Adrenal gland (tissue), 12 donors: ENCODE data around the gene TRIM14. TPM values are rescaled to one million over a fixed set of nuclear protein-coding genes. Genes with fewer than 3 reads are reported as not detected.

Experiments used
- DNase-seq, 7 donors: peaks; one replicate each; pipeline ENCODE4 v3.0.0-alpha.2; 2019 to 2020
- H3K27ac ChIP-seq, 5 donors: fragments of 200-600 bp; sonication (generic) in 4 of 5; 1 replicate in 3 of 5; 2 replicates in 2 of 5; pipeline versions ENCODE4 v1.5.1 to v1.8.0; 2016 to 2020; ENCODE audit warnings: mild to moderate bottlenecking in 1 of 5
- H3K27me3 ChIP-seq: fragments of 200-600 bp; 2 replicates; pipeline ENCODE4 v1.8.0; 2021
- H3K36me3 ChIP-seq, 2 donors: fragments of 200-600 bp; replicated peaks in 1 of 2; 1 replicate in 1 of 2; 2 replicates in 1 of 2; pipeline versions ENCODE4 v1.5.1 to v1.8.0; 2018 to 2022
- H3K4me1 ChIP-seq, 2 donors: fragments of 200-600 bp; replicated peaks in 1 of 2; 1 replicate in 1 of 2; 2 replicates in 1 of 2; pipeline versions ENCODE4 v1.5.1 to v1.8.0; 2018 to 2021
- H3K4me3 ChIP-seq, 4 donors: fragments of 200-600 bp; sonication (generic) in 3 of 4; one replicate each; pipeline ENCODE4 v1.5.1; 2016 to 2018
- H3K9me3 ChIP-seq, 3 donors: fragments of 200-600 bp; sonication (generic) in 1 of 3; replicated peaks in 1 of 3; 1 replicate in 2 of 3; 2 replicates in 1 of 3; pipeline versions ENCODE4 v1.5.1 to v1.8.0; 2016 to 2021
- POLR2A ChIP-seq, 2 donors: fragments of 450-650 bp; IDR thresholded peaks; one replicate each; pipeline ENCODE4 v1.6.1; 2017; ENCODE audit warnings: antibody characterized with exemption in 2 of 2, mild to moderate bottlenecking in 2 of 2, moderate library complexity in 1 of 2
- WGBS, 4 donors: extraction: QIAGEN DNeasy Blood & Tissue Kit in 2 of 4; methylation state at CpG; one replicate each; pipeline versions ENCODE4 v1.1.5 to v1.1.7; 2013 to 2017; 5-methylcytosine and 5-hydroxymethylcytosine counted together
- intact Hi-C, 2 donors: fragments of 100-400 bp; cut with DNase I; formaldehyde crosslinking; loops; one replicate each; pipeline versions ENCODE4 v1.14.1 to v1.15.0; 2022 to 2023
- polyA plus RNA-seq, 3 donors: library from polyadenylated mRNA; stranded (reverse); fragments of 200-250 nt in 2 of 3; fragments of 350-450 nt in 1 of 3; fragmentation: Illumina TruSeq in 1 of 3; extraction: RNeasy Lipid Tissue Mini Kit (QIAGEN cat#74804) in 1 of 3; gene quantifications; one replicate each; pipeline ENCODE4 v1.2.3, GENCODE V29; 2013 to 2014
- total RNA-seq, 9 donors: library from RNA; depleted of rRNA in 4 of 9; stranded (reverse); fragments of >200 nt in 4 of 9; fragments of 120-200 nt in 1 of 9; fragmentation: NEBNext Ultra II Directional in 1 of 9; extraction: Animal tissue kit (Norgen Biotek cat#: 25700) in 1 of 9; gene quantifications; one replicate each; pipeline versions ENCODE4 v1.1.0 to v1.2.4, GENCODE V29; 2013 to 2023
- TF ChIP-seq, protein P1 (sequence below), 6 experiments: fragments of 450-650 bp in 4 of 6; fragments of 200-600 bp in 2 of 6; sonication (generic) in 1 of 6; IDR thresholded peaks; 1 replicate in 5 of 6; 2 replicates in 1 of 6; pipeline versions ENCODE4 v1.5.1 to v1.8.0; 2016 to 2021; ENCODE audit warnings: antibody characterized with exemption in 6 of 6, mild to moderate bottlenecking in 2 of 6, moderate library complexity in 1 of 6
- donor health status: healthy with polysubstance abuse.
- donor health status: Bipolar disorder and iron deficiency.
- donor health status: DM: yes; HTN: yes; CAD: no.
- donor health status: DM: no; HTN: no; CAD: no.
- donor health status: DM: no; HTN: no; CAD: no.
- donor health status: DM: yes; HTN: yes; CAD: no.

The TRIM14 gene
- total and polyA plus RNA-seq, 12 donors: 0.72 to 24.8 (median 13.9) TPM

DNA sequence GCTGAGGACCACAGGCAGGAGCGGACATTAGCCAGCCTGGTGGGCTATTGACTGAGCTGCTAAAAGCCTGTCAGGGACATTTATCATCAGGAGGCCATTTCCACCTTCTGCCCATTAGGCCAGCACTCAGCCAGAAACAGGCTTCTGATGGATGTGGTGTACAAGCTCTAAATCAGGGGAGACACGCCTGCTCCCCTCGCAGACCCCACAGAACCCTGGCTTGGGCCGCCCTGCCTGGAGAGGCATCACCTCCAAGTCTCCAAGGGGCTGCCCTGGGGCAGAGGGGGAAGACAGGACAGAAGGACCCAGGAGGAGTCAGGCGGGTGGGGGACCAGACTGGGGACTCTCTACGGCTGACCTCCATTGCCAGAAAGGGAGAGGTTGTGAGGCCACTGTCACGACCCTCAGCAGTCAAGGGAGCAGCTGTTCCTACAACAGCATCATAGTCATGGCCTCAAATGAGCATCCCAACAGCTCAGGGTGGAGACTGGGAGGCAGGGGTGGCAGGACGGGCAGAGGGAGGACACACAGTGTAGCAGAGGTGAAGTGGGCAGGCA, 24.0 kb upstream of the TRIM14 start:
- WGBS, 4 donors: 84 to 96% (median 86%) methylated on average over 3 to 8 of the region's 8 CpGs
- DNase-seq: no peak

DNA sequence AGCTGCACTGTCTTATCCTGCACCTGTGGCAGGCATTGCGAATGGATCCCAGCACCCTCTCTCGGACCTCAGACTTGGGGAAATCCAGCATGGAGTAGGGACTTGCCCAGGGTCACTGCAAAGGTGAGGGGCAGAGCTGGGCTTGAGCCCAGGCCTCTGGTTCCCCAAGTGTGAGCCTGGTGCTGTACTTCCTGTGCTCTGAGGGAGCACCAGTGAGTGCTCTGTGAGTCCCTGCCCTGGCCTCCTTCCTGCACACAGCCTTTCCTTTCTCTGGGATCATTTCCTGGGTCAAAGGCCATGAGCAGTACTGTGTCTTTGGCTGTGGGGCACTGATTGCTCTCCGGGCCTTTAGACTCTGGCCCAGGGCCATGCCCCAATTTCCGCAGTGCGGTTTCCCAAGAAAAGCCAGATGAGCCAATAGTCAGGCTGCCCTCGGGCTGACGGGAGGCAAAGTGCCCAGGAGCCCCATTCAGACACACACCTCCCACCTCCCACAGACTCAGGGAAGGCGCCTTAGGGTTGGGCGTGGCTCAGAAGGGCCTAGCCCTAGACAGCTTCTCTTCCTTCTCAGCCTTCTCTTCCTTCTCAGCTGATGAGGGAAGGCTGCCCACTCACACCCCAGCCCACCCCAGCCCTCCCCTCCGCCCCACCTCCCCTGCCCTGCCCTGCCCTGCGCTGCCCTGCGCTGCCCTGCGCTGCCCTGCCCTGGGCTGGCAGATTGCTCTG, 23.3 kb upstream of the TRIM14 start:
- intact Hi-C loops: no loop called here
- Histone ChIP-seq H3K27ac (peak overlapping the region in 1 of 5 donors; percentile 39), H3K4me1 (peaks cover 0 to 7% of the 10 kb centered on the region in 2 donors), H3K4me3 (no peak overlapping the region), H3K9me3 (no peaks in the 10 kb centered on the region), H3K36me3 (no peaks in the 10 kb centered on the region), H3K27me3 (no peaks in the 10 kb centered on the region)
- DNase-seq: peak in 6 of 7 donors; percentile 22 to 80 (median 38)
- TF ChIP-seq, protein P1, sequence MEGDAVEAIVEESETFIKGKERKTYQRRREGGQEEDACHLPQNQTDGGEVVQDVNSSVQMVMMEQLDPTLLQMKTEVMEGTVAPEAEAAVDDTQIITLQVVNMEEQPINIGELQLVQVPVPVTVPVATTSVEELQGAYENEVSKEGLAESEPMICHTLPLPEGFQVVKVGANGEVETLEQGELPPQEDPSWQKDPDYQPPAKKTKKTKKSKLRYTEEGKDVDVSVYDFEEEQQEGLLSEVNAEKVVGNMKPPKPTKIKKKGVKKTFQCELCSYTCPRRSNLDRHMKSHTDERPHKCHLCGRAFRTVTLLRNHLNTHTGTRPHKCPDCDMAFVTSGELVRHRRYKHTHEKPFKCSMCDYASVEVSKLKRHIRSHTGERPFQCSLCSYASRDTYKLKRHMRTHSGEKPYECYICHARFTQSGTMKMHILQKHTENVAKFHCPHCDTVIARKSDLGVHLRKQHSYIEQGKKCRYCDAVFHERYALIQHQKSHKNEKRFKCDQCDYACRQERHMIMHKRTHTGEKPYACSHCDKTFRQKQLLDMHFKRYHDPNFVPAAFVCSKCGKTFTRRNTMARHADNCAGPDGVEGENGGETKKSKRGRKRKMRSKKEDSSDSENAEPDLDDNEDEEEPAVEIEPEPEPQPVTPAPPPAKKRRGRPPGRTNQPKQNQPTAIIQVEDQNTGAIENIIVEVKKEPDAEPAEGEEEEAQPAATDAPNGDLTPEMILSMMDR (IDR thresholded peaks at IDR 0.05): no peak
- no peak for TF ChIP-seq POLR2A (IDR thresholded peaks at IDR 0.05)
- WGBS, 4 donors: 65 to 81% (median 70%) methylated on average over 5 to 13 of the region's 13 CpGs

More for the DNA sequence above, 24.0 kb upstream of the TRIM14 start:
- Histone ChIP-seq H3K4me1 (peaks cover 0 to 7% of the 10 kb centered on the region in 2 donors), H3K36me3 (no peaks in the 10 kb centered on the region), H3K4me3 (no peak overlapping the region), H3K27me3 (no peaks in the 10 kb centered on the region), H3K27ac (peak overlapping the region in 1 of 5 donors; percentile 39), H3K9me3 (no peaks in the 10 kb centered on the region)
- intact Hi-C loops: no loop called here
- TF ChIP-seq, protein P1 (IDR thresholded peaks at IDR 0.05): no peak
- no peak for TF ChIP-seq POLR2A (IDR thresholded peaks at IDR 0.05)

DNA sequence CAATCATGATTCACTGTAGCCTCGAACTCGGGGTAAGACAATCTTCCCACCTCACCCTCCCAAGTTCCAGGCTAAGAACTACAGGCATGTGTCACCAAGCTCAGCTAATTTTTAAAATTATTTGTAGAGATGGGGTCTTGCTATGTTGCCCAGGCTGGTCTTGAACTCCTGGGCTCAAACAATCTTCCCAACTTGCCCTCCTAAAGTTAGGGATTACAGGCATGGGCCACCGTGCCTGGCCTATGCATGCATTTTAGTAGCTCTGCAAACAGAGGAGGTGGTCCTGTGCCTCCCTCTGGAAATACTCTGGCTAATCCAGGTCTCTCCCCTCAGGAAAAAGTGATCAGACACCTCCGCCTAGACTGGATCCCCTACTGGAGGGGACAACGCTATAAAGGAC, 21.5 kb upstream of the TRIM14 start:
- DNase-seq: no peak
- Histone ChIP-seq H3K27me3 (no peaks in the 10 kb centered on the region), H3K9me3 (no peaks in the 10 kb centered on the region), H3K4me3 (no peak overlapping the region), H3K27ac (no peak overlapping the region), H3K4me1 (no peaks in the 10 kb centered on the region), H3K36me3 (no peaks in the 10 kb centered on the region)
- intact Hi-C loops: no loop called here
- no peak for TF ChIP-seq POLR2A (IDR thresholded peaks at IDR 0.05)
- TF ChIP-seq, protein P1 (IDR thresholded peaks at IDR 0.05): no peak
- 71 to 90% (median 78%) methylated on average over 5 of the region's 5 CpGs for WGBS, 4 donors

DNA sequence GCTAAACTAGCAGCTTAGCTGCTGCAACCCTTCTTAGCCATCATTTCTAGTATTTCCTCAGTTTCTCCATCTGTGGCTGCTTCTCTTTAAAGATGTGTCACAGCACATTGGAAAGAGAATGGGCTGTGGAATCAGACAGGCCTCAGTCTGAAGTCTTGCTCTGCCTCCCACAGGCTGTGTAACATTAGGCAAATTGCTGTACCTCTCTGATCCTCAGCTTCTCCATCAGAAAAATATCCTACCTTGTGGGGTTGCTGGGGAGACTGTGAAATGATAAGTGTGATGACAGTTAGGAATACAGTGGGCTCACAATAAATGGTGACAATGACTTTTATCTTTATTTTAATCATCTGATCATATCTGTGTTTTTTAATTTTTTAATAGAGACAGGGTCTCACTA, 17.5 kb upstream of the TRIM14 start:
- no peaks in the 10 kb centered on the region for H3K4me1 ChIP-seq
- H3K9me3 ChIP-seq: no peaks in the 10 kb centered on the region
- H3K36me3 ChIP-seq: no peaks in the 10 kb centered on the region
- no peak overlapping the region for H3K4me3 ChIP-seq
- intact Hi-C loops: no loop called here
- DNase-seq: no peak
- TF ChIP-seq, protein P1 (IDR thresholded peaks at IDR 0.05): no peak
- TF ChIP-seq POLR2A (IDR thresholded peaks at IDR 0.05): no peak
- H3K27ac ChIP-seq: no peak overlapping the region
- no peaks in the 10 kb centered on the region for H3K27me3 ChIP-seq
